T-helper 9 cell (primary cell): Measurements from ENCODE around the gene DPYSL5.
A peak's percentile ranks its signal among the peaks of the same experiment; 100 is the strongest.

Source experiments
- DNase-seq: peaks from one replicate; pipeline ENCODE4 v3.0.0-alpha.2; 2020

Gene DPYSL5

GRCh38 chr2:26846334-26847306 lies 1.3 kb upstream of the DPYSL5 start:
- DNase-seq = peak; percentile 32

DNA sequence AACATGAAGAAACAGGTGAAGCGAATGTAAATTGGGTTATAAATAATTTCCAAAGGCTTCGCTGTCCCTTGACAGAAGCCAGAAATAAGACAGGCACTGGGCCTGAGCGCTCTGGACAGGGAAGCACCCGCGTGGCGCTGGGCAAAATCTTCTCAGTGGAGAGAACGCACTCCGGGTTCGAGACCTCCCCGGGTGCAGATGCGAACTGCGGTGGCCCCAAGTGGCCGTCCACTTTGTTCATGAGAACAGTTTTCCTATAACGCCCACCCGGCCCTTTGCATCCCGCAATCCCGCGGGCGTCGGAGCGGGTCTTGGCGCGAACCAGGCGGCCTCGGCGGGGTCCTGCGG lies 651 bp upstream of the DPYSL5 start:
- DNase-seq = no peak

- DNase-seq = peak; percentile 5
Measured at GRCh38 chr2:26848336-26849055, 564 bp downstream of the DPYSL5 start.

DNA sequence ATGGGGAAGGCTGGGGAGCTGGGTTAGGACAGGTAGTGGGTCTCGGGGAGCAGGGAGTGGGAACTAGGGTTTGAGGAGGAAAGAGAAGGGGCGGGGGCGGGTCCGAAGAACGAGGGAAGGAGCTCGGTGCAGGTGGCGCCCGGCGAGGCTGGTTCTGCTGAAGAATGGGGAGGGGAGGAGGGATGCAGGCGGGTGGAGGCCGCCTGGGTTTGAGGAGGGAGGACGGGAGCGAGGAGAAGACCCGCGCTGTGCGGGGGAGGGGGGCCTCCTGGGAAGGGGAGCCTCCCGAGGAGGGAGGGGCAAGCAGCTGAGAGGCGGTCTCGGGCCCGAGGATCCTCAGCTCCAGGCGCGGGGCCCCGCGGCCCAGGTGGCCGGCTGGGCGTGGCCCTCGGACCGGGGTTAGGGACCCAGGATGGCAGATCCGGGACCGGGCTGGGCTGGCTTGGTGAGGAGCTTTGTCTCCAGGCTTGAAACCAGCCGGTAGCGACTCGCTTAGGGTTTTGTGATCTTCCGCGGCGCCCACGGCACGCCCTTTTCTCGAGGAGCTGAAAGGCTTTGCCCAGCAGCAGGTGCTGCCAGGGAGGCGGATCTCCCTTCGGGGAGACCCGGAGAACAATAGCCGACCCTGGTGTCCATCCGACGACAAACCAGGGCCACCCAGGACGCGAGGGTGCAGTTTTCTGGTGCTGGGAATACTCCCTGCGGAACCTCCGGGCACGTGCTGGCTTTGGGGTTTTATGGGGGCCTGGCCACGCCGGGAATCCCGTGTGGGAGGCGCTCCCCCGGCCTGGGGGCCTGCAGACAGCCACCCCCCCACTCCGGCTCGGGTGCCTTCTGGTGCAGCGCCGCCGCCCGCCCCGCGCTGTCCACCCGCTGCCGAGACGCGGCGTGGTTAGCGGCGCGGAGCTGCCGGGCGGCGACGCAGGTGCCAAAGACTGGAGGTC lies 1.4 kb downstream of the DPYSL5 start:
- no peak for DNase-seq

DNA sequence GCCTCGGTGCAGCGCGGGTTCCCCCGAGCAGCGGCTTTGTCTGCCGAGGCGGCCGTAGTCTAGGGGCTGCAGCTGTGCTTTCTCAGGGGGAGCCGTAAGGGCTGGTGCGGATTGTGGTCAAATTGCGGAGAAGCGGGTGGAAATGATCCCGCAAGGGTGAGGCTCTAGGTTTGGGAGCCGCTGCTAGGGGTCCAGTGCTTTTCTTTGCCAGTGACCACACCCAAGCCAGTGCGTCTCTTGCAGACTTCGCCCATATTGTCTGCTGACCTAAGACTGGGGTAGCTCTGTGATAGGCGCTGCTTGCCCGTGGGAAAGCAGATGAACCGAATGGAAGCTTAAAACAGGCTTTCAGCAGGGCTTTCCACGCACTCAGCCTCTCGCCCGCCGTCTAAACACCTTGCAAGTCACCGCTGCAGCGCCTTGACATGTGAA lies 2.1 kb downstream of the DPYSL5 start:
- DNase-seq = no peak

DNA sequence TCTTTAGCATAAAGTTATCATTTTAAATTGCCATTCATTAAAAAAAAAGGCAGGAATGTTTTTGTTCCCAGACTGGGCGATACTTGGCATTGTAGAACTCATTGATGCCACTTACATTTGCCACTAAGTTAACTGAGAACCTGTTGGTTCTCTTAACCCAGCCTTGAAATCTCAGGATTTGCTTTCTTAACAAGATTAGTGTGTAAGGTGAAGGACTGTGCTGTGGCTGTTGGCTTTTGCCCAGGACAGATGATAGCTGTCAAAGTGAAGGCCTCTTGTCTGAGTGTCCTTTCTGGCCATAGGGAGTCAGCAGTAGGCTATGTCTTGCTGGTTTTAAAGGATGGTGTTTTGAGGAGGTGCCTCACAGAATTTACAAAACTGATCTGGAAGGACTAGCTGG lies 2.6 kb downstream of the DPYSL5 start:
- DNase-seq = no peak

- no peak for DNase-seq
Measured at GRCh38 chr2:26852405-26853306, 4.7 kb downstream of the DPYSL5 start.

DNA sequence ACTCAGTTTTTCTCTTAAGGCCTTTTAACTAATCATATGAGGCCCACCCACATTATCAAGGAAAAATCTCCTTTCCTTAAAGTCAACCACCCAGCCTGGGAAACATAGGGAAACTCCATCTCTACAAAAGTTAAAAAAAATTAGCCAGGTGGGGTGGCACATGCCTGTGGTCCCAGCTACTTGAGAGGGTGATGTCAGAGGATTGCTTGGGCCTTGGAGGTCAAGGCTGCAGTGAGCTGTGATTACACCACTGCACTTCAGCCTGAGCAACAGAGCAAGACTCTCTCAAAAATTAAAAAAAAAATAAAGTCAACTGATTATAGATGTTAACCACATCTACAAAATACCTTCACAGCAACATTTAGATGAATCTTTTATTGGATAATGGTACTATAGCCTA lies 5.8 kb downstream of the DPYSL5 start:
- no peak for DNase-seq

DNA sequence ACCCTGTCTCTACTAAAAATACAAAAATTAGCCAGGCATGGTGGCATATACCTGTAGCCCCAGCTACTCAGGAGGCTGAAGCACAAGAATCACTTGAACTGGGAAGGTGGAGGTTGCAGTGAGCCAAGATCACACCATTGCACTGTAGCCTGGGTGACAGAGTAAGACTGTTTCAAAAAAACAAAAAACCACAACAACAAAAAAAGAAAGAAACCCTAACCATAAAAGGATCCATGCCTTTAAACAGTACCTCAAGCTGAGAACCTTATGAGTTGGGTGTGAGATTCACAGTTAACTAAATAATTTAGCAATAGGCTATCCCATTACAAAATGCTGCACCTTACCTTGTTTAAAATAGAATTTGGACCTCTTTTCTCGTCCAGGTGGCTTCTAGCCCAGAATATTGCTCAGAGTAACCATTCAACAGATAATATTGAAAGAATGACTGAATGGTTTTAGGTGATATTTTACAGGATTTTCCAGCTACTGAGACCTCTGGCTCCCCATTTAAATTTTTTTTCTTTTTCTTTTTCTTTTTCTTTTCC lies 6.4 kb downstream of the DPYSL5 start:
- DNase-seq = no peak

- DNase-seq = no peak
Measured at GRCh38 chr2:26855466-26855865, 7.5 kb downstream of the DPYSL5 start.

DNA sequence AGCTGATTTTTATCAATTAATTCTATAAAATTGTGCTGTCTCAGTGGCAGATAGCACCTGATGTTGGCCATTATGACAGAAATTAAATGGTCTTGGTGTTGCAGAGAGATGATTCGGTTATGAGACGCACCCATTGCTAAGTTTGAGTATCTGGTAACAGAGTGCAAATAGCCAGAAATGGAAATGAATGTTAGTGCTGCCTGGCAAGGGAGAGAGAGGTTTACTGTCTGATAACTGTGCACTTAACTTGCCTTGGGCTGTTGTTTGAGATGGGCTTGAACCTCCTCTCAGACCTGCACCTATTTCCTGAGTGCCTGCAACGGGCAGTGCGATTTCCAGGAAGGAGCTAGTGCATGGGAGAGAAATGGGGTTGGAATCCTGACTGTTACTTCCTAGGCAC lies 11.7 kb downstream of the DPYSL5 start:
- DNase-seq = no peak

- DNase-seq = no peak
Measured at GRCh38 chr2:26860211-26860850, 12.4 kb downstream of the DPYSL5 start.

DNA sequence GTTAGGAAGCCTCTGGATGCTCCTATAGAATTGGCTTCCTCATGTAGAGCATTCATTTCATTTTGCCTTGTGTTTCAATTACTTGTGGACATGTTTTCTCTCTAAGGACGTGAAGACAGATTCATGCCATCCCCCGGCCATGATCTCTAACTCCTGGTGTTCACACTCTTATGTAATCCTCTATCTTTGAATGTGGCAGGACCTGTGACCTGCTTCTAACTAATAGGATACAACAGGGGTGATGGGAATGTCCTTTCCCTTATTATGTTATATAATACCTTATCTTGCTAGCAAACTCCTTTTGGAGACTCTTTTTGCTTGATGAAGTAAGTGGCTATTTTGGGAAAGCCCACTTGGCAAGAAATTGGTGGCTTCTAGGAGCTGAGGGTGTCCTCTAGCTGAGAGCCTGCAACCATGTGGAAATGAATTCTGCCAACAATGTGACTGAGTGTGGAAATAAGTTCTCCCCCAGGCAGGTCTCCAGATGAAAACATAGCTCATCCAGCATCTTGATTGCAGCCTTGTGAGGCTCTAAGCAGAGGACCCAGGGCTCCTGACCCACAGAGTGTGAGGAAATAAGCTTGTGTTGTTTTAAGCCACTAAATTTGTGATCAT lies 13.8 kb downstream of the DPYSL5 start:
- no peak for DNase-seq

DNA sequence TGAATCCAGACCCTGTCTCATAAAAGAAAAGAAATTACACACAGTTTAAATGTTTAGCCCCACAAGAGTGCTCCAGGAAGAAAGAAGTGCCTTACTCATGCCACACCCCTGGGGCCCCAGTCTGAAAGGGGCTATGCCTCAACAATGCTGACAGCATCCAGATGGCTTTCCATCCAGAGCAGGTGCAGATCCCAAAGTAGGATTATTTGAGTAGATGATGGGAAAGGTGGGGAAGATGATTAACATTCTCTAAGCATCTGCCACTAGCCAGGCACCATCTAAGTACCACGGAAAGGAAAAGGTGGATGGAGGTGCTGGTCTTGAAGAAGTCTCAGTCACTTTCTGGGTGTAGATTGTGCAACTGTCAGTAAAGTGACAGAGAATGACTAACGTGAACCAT lies 16.3 kb downstream of the DPYSL5 start:
- no peak for DNase-seq

- no peak for DNase-seq
Measured at GRCh38 chr2:26864646-26865045, 16.7 kb downstream of the DPYSL5 start.

DNA sequence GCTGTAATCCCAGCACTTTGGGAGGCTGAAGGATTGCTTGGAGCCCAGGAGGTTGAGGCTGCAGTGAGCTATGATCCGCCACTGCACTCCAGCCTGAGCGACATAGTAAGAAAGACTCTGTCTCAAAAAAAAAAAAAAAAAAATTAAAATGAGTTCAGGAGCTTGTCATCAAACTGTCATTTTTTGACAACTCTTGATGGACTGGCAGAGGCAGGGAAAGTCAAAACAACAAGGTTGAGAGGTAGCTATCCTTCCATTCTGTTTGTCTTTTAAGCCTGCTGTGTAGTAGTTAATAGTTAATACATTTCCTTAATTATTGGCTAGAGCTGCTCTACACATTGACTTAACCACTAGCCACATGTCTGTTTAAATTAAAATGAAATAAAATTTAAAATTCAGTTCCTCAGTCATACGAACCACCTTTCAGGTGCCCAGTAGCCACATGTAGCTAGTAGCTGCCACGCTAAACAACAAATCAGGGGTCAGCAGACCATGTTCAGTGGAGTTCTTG lies 22.7 kb downstream of the DPYSL5 start:
- no peak for DNase-seq

DNA sequence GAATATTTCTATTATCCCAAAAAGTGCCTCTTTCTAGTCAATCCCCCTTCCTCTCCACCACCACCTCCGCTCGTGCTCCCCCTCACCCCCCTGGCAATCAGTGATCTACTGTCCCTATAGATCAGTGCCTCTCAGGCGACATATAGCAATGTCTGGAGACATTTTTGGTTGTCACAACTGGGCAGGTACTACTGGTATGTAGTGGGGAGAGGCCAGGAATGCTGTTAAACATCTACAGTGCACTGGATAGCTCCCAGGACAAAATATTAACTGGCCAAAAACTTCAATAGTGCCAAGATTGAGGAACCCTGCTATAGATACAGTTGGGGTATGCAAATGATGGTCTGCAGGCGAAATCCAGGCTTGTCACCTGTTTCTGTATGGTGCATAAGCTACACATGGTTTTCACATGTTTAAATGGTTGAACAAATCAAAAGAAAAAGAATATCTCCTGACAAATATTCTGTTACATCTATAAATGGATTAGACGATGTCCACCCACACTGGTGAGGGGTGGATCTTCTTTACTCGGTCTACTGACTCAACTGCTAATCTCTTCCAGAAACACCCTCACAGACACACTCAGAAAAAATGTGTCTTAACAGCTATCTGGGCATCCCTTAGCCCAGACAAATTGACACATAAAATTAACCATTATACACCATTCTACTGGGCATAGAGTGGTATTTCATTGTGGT lies 25.5 kb downstream of the DPYSL5 start:
- DNase-seq = no peak

GRCh38 chr2:26874514-26874913 lies 26.6 kb downstream of the DPYSL5 start:
- no peak for DNase-seq

- no peak for DNase-seq
Measured at GRCh38 chr2:26875065-26875634, 27.2 kb downstream of the DPYSL5 start.
